Measurements from ENCODE around the gene NRXN2.
"Not testable (repeated sequence)": the region's sequence is repeated elsewhere in the genome, so short reads cannot be mapped to it uniquely, and the experiment has no call there.

NRXN2 gene

DNA sequence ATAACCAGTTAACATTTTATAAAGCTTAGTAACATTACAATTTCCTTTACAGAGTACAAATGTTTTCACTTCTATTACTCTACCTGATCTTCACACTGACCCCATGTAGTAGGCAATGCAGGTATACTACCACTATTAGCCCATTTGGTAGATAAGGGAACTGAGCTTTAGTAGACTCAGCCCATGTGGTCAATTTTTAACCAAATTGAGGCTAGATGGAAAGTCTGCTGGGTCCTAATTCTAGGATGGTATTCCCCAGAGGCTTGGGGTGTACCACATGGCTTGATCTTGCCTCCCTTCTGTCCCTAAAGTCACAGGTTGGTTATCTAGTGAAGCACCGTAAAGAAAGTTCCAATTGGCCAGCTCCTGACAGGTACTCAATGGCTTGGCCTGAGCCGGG lies 48.2 kb downstream of the NRXN2 start:
- no peak for DNase-seq (ENCODE audit: low read depth in 2 of 2)

DNA sequence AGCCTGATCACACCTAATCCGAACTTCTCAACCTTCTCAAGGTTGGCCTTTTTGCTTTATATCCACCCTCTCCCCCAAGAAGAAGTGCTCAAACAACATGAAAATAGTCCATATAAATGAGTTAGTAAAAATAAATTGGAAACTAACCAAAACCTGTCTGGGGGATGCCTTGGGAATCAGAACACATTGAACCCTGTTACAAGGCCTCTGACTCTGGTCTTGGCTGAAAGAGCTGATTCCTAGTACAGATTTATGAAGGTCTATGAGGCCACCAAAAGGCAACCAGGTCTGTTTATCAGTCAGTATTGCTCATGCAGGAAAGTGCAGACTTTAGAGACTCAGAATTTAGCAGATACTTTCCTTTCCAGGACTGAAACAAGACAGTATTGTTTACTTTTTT lies 49.7 kb downstream of the NRXN2 start:
- no peak for DNase-seq (ENCODE audit: low read depth in 2 of 2)

DNA sequence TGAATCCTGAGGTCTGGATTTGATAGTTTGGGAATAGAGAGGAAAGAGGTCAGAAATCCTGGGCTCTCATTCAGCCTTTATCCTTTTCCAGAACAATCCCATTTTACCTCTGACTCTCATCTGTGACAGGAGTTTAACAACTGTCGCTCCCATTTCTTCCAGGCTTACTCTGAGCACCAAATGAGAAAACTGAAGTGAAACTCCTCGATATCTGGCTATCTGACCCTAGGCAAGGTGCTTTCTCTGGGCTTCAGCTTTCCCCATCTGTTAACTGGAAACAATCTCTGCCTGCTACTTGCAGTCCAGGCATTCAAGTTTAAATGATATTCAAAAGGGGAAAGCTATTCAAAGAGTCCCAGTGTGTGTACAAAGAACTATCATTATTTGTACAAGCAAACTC lies 50.1 kb downstream of the NRXN2 start:
- no peak for DNase-seq (ENCODE audit: low read depth in 2 of 2)

DNA sequence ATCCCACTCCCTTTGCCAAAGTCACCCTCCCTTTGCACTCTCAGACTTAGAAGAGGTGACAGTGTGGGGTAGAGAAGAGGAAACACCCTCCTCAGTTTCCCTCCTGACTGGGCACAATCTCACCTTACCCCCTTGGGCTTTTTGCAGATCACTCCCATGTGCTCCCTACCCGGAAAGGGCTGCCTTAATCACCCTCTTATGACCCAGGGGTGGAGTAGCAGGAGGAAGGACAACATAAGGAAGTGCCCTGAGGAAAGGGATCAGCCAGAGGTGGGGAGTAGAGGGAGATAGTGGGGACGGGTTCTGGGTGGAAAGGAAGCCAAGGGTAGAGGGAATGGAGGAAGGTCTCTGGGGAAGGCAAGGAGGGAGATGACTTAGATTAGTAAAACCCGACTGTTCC lies 52.0 kb downstream of the NRXN2 start:
- no peak for DNase-seq (ENCODE audit: low read depth in 2 of 2)

DNA sequence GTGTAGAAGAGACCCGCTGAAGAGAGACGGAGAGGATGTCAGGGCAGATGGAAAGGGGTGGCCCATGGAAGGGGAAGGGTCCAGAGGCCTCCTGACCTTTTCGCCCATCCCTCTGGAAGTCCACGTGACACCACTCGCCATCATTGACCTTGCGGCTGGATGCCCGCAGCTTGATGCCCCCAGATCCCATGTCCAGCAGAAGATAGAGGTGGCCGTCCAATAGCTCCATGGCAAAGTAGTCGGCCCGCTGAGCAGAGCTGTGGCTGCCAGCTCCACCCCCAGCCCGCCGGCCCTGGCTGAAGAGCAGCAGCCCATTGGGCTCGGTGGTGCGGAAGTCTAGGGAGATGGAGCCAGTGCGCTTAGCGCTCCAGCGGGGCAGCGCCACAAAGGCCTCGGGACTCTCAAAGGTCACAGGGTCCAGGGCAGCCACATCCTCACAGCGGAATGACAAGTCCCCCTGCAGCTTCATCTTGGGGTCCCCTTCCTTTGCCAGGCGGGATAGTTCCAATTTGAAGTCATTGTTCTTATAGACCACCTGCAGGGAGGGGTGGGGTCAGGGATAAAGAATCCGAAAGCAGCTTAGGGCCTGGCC lies 55.7 kb downstream of the NRXN2 start:
- no peak for DNase-seq (ENCODE audit: low read depth in 2 of 2)

DNA sequence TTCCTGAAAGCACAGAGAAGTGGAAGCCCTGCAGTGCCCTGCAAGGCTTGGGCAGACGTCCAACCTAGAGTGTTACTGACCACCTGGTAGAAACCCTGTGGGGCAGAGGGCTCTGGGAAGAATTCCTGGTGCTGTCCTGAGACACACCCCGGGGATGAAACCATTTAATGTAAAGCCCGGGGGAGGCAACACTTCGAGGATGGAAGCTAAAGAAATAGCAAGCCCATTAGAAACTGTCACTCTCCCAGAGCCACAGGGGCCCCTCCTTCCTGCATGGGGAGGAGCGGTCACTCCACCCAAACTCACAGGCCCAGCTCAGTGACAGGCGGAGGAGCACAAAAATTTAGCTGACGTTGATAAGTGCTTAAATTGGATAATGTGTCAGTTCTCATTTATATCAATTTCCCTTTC lies 57.6 kb downstream of the NRXN2 start:
- DNase-seq (ENCODE audit: low read depth in 2 of 2): no peak

DNA sequence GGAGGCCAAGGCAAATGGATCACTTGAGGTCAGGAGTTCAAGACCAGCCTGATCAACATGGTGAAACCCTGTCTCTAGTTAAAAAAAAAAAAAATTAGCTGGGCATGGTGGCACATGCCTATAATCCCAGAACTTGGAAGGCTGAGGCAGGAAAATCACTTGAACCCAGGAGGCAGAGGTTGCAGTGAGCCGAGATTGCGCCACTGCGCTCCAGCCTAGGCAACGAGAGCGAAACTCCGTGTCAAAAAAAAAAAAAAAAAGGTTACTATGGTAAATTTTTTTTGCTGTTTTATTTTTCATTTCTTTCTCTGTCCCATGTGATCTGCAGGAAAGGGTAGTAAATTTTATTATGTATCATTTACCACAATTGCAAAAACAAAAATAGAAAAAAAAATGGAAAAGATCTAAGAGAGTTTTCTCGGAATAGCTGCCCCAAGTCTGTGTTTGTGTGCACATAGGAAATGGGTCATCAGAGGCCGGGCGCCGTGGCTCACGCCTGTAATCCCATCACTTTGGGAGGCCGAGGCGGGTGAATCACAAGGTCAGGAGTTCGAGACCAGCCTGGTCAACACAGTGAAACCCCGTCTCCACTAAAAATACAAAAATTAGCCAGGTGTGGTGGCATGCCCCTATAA lies 58.6 kb downstream of the NRXN2 start:
- not testable (repeated sequence) for DNase-seq (ENCODE audit: low read depth in 2 of 2)

DNA sequence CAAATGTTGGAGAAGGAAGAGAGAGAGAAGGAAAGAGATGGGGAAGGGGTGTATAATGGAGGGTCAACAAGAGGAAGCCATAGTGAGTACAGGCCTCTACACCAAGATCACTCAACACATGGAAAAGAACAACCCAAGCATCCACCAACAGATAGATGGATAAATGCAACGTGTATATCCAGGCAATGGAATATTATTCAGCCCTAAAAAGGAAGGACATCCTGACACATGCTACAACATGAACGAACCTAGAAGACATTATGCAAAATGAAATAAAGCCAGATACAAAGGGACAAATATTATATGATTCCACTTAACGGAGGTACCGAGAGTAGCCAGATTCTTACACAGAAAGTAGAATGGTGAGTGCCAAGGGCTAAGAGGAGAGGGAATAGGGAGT lies 59.3 kb downstream of the NRXN2 start:
- DNase-seq (ENCODE audit: low read depth in 2 of 2): no peak

DNA sequence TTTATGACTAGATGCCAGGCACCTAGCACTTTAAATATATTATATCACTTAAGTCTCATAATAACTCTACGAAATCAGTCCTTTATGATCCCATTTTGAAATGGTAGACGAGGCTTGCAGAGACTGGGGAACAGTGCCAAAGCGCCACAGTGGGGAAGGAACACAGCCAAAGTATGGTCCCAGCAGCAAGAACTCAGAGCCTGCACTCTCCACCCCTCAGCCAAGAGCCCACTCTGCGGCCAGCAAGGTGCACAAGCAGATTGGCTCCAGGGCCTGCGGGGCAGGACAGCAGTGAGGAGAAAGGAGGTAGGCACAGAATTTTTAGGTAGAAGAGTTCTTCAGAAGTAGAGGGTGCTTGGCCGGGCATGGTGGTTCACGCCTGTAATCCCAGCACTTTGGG lies 61.4 kb downstream of the NRXN2 start:
- no peak for DNase-seq (ENCODE audit: low read depth in 2 of 2)

DNA sequence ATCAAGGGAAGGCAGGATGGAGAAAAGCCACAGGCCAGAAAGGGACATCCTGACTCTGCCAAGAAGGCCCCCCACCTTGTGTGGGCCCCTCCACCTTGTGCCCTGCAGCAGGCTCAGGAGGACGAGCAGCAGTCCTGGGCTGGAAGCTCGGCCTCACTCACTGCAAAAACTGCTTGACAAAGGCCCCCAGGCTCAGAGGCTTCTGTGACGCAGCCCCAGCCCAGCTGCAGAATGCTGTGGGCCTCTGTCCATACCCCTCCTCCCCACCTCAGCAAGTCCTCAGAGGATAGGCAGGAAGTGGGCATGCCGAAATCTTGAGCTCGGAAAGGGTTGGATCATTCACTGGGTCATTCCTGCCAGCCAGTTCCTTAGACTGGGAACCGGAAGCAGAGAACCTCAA lies 61.9 kb downstream of the NRXN2 start:
- DNase-seq (ENCODE audit: low read depth in 2 of 2): no peak

DNA sequence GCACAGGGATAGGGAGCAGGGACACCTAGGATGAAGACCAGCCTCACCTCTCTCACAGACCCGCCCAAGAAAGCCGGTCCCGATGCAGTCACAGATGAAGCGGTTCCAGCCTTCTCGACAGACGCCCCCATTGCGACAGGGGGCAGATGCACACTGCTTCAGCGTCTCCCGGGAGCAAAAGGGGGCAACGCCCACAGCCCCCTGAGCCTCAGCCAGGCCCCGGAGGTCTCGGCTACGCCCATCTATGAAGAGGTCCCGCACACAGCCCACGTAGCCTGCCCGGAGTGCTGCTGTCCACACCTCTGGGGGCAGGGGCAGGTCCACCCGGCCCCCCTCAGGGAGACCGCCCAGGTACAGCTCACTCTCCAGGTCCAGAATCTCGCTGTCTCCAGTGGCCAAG lies 62.3 kb downstream of the NRXN2 start:
- DNase-seq (ENCODE audit: low read depth in 2 of 2): no peak

DNA sequence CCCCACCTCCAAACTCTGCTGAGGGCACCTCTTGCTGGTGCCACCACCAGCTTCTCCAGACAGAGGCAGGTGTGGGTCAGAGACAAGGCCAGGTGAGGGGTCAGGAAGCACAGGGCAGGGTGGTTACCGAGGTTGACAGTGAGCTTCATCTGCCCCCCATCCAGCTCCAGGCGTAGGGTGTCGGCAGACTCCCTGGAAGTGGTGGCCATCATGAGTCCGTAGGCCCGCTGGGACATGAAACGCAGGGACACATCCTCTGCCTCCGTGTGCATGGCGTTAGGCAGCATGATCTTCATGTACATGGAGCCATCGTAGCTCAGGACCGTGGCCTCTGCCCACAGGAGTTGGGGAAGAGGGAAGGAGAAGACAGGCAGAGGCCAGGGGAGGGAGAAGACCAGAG lies 62.8 kb downstream of the NRXN2 start:
- DNase-seq (ENCODE audit: low read depth in 2 of 2): no peak

DNA sequence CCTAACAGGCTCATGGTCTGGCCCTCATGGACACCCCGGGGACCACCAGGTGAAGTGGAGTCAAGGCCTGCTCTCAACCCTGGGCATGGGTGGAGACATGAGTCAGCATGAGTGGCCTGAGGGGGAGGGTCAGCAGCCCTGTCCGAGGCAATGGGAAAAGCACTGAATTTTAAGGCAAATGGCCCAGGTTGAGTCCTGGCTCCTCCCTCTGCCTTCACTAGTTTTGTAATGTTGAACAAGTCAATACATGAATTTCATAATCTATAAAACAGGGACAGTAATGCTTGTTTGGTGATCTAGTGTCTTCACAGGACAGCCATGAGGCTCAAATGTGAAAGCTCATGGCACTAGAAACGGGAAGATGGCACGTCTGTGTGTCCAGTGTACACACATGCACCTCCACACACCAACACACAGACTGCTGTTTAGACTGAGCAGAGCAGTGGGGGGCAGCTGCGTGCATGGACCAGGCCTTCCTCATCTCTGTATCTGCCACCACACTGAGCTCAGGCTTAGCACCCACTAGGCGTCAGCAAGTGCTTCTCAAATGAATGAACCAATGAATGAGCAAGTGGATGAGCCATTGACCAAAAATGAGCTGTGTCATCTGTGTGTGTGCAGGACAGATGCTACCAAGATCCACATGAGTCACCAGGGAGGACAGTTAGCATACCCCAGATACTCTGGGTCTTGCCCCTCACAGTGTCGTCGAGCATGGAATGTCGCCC lies 63.4 kb downstream of the NRXN2 start:
- no peak for DNase-seq (ENCODE audit: low read depth in 2 of 2)

DNA sequence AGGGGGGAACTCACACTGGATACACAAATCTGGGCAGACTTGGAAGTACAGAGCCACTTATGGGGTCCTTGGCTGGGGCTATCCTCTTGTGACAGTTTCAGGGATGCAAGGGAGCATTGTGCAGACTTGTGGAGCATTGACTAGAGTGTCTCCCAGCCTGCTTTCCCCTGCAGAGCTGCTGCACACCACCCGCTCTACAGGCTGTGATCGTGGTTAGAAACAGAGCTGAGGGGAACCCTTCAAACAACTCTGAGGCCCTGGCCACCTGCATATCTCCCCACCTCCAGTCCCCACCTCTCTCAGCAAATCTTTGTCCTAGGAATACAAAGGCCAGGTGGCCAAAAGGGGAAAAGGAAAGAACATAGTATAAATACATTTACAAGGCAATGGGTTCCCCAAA lies 64.7 kb downstream of the NRXN2 start:
- no peak for DNase-seq (ENCODE audit: low read depth in 2 of 2)

DNA sequence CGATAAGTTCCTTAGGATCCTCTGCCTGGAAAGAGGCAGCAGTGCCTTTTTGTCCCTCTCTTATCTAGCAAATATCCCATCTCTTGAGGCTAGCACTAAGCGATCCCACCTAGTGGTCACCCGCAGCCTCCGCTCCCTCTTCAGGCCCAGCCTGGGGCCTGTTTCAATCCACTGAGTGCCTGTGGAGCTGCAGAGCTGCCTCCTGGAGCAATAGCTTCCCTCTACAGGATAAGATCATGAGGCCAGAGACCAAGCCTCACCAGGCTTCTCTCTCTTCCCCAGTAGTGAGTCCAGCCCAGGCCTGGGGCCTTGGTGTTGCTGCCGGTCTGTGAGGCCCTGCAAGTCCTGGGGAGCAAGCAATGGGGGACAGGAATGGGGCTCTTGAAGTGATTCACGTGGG lies 66.1 kb downstream of the NRXN2 start:
- no peak for DNase-seq (ENCODE audit: low read depth in 2 of 2)

DNA sequence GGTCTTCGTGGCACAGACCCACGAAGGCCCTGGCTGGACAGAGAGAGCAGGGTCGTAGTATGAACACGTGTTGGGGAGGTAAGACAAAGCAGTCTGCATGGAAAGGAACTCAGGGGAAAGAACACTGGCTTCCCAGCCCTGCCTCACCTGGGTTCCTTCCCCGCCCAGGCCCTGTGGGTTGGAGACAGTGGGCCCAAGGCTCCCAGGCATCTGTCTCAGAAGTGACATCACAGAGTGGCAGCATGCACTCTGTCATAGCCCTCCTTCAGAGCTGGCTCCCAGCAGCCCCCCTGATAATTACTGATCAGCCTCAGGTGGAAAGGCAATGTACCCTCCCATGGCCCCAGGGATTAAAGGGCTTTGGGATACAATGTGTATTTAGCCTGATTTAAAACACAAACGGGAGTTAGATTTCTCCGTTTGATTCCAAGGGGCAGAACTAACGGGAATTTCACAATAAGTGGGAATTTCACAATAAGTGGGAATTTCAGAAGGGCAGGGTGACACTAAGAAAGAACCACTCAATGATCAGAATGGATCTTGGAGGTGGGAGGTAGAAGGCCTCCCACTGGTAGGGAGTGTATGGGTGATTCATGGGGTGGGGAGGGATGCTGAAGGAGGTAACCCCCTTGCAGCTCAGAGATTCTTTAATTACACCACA lies 66.9 kb downstream of the NRXN2 start:
- no peak for DNase-seq (ENCODE audit: low read depth in 2 of 2)

DNA sequence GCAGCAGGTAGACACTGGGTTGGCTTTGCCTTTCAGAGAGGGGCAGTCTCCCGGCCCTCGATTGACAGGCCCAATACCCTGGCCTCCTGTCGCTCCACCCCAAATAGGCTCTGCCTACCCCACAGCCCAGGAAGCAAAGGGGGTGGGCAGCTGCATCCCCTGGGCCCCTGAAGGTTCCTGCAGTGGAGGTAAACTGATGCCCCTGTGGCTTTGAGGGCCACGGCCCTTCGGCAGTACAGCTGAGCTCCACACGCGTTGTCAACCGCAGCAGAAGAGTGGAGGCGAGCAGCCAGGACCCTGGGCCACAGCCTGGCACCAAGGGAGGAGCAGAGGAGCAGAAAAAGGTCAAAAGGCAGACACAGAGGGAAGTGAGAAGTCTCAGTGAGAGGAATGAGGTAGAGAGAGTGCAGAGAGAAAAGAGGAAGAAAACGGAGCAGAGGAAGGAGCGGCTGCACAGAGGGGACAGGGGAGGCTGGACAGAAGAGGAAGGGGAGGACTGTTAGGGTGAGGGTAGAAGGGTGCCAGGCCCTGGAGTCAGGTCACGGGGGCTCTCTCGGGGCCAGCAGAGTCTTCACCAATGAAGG lies 67.9 kb downstream of the NRXN2 start:
- no peak for DNase-seq (ENCODE audit: low read depth in 2 of 2)

DNA sequence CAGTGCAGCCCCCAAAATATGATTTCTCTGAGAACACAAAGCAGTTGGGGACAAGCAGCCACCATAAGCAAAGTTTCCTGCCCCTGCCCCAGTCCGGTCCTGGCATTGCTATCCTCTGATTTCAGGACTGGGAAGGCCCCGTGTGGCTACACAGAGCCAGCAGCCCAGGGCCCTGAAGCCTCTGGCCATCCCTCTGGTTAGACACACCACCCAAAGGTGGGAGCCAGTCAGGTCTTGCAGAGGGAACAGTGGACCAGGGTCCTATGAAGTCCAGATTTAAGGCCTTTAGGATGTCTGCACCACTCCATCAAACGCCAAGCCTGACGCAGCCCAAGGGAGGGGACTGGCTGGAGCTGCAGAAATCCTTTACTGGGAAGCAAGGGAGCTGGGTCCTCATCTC lies 68.6 kb downstream of the NRXN2 start:
- DNase-seq (ENCODE audit: low read depth in 2 of 2): no peak

DNA sequence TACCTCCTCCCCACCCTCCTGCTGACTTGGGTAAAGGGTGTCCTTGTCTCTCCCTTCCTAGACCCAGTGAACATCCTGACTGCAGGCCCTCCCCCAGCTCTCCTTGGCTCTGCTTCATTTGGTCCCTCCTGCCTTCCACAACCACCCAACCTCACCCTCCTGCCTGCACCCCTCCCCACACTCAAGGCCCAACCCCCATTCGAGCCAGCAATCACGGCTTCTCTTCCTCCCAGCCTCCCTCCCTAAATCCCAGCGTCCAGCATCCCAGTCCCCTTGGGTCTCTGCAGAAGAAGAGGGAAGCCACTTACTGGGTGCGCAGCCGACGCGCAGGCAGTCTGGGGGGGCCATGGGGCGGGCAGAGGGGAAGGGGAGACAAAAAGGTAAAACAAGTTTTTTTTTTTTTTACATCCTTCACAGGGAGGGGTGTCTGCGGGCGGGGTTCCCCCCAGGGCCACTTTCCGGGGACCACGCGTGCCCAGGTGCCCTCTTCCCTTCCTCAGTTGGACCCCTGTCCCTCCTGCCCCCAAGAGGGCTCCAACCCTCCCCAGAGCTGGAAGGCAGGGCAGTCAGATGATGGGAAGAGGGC lies 69.5 kb downstream of the NRXN2 start:
- no peak for DNase-seq (ENCODE audit: low read depth in 2 of 2)

DNA sequence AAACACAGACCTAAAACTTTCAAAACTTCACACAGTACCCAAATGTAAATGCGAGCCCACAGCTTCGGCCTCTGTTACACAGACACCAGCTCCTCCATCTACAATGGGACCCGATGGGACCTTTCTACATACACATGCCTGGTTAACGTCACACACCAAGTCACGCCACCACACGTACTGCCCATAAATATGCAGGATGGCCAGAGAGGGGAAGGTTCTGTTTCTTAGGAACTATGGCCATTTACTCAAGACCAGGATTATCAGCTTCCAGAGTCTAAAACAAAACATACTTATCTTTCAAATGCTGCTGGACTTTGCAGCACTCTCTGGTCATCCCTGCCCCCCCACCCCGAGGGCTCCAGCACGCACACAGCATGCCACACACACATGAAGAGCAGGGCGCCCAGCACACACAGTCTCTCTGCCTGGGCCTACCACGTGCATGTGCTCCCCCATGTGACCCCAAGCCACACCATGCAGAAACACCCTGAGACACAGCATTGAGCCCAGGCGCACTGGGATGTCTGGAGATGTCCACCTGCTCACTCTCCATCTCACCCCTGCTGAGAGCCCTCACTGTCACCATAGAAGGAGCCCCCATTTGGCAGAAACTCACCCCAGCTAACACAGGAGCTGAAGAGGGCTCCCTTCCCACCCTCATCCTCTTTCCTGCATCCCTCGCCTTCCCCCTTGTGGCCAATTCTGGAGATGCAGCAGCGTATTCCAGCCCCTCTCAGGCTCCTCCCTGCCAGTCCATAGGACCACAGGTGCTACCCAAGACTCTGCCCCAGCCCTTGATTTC lies 70.2 kb downstream of the NRXN2 start:
- DNase-seq (ENCODE audit: low read depth in 2 of 2): peak; percentile 41 to 50

DNA sequence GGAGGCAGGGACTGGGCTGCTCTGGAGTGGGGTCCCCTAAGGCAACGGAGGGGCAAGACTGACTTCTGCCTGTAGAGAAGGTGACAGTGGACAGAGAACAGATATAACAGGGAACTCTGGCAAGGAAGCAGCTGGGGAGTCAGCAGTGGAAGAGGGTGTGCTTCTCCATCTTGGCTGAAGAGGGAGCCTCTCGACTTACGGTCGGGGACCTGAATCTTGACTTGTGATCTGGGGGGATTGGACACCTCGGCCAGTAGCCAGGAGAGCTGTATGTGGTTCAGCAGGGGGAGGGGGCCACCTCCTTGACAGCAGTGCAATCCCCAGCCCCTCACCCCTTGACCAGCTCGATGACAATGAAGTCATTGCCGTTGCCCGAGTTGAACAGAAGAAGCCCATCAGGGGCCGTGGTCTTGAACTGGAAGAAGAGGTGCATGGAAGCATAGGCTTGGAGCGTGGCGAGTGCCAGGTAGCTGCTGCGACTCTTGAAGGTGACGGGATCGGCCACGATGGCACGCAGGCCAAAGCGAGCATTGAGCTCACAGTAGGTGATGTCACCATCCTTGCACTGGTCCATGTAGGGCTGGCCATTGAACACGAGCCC lies 72.0 kb downstream of the NRXN2 start:
- no peak for DNase-seq (ENCODE audit: low read depth in 2 of 2)

Measured in stimulated activated CD8-positive, alpha-beta memory T cell treated with anti-CD3 and anti-CD28 coated beads, Interleukin-7, amount 100 ng/mL, for 4 hours (primary cell).